MM.1S (cell line): ENCODE results near the gene TARS1.

Experiments used
- DNase-seq: peaks from one replicate; pipeline ENCODE4 v3.0.0-alpha.2; 2015
- H2AFZ ChIP-seq: fragments of 300-600 bp; sonication (generic); 2 replicates; pipeline ENCODE4 v1.6.0; 2016; ENCODE audit warnings: antibody characterized with exemption, low read length
- H3F3A ChIP-seq: fragments of 300-600 bp; sonication (generic); 2 replicates; pipeline ENCODE4 v1.6.1; 2016; ENCODE audit warnings: mild to moderate bottlenecking, antibody characterized with exemption, low read length, moderate library complexity, mixed read lengths; ENCODE audit not compliant: insufficient read depth
- H3K27ac ChIP-seq: fragments of 300-600 bp; sonication (generic); 2 replicates; pipeline ENCODE4 v1.5.1; 2016; ENCODE audit warnings: mild to moderate bottlenecking, low read length
- H3K27me3 ChIP-seq: fragments of 300-600 bp; sonication (generic); replicated peaks from 2 replicates; pipeline ENCODE4 v1.6.0; 2016; ENCODE audit warnings: low read length; ENCODE audit not compliant: insufficient read depth
- H3K36me3 ChIP-seq: fragments of 300-600 bp; sonication (generic); replicated peaks from 2 replicates; pipeline ENCODE4 v1.6.1; 2016; ENCODE audit warnings: mild to moderate bottlenecking, low read length, mixed read lengths; ENCODE audit not compliant: insufficient read depth
- H3K4me1 ChIP-seq: fragments of 300-600 bp; sonication (generic); 2 replicates; pipeline ENCODE4 v1.6.1; 2016; ENCODE audit warnings: low read length, mixed read lengths
- H3K4me2 ChIP-seq: fragments of 300-600 bp; sonication (generic); 2 replicates; pipeline ENCODE4 v1.6.0; 2016; ENCODE audit warnings: low read depth, low read length
- H3K4me3 ChIP-seq: fragments of 300-600 bp; sonication (generic); 2 replicates; pipeline ENCODE4 v1.5.1; 2016; ENCODE audit warnings: low read length, mixed read lengths
- H3K79me2 ChIP-seq: fragments of 300-600 bp; sonication (generic); 2 replicates; pipeline ENCODE4 v1.6.1; 2016; ENCODE audit warnings: mixed run types, low read length, mixed read lengths
- H3K9ac ChIP-seq: fragments of 300-600 bp; sonication (generic); 2 replicates; pipeline ENCODE4 v1.6.1; 2016; ENCODE audit warnings: low read length, mixed read lengths
- H3K9me2 ChIP-seq: fragments of 300-600 bp; sonication (generic); replicated peaks from 2 replicates; pipeline ENCODE4 v1.6.1; 2016; ENCODE audit warnings: mild to moderate bottlenecking, low read length, mixed read lengths; ENCODE audit not compliant: insufficient read depth
- H3K9me3 ChIP-seq: fragments of 300-600 bp; sonication (generic); replicated peaks from 2 replicates; pipeline ENCODE4 v1.6.1; 2016; ENCODE audit warnings: mild to moderate bottlenecking, low read length, mixed read lengths; ENCODE audit not compliant: insufficient read depth
- H4K20me1 ChIP-seq: fragments of 300-600 bp; sonication (generic); 2 replicates; pipeline ENCODE4 v1.6.1; 2016; ENCODE audit warnings: mild to moderate bottlenecking, low read length, moderate library complexity, mixed read lengths; ENCODE audit not compliant: insufficient read depth
- CTCF ChIP-seq: fragments of 300-600 bp; sonication (generic); IDR thresholded peaks from 2 replicates; pipeline ENCODE4 v1.5.1; 2016; ENCODE audit warnings: antibody characterized with exemption, low read length, mixed read lengths
- EZH2 ChIP-seq: fragments of 300-600 bp; sonication (generic); optimal IDR thresholded peaks from 2 replicates; pipeline ENCODE3; 2017; ENCODE audit warnings: low read depth, mild to moderate bottlenecking, antibody characterized with exemption, low read length, mixed read lengths
- EZH2phosphoT487 ChIP-seq: fragments of 300-600 bp; sonication (generic); IDR thresholded peaks from 2 replicates; pipeline ENCODE4 v1.6.1; 2018; ENCODE audit warnings: antibody characterized with exemption, low read length

TARS1 gene

GRCh38 chr5:33474931-33475499 is 34.2 kb downstream of the TARS1 start:
- no peak overlapping the region for H3K9ac ChIP-seq
- no peaks in the 10 kb centered on the region for H3K79me2 ChIP-seq
- H3K4me1 ChIP-seq = no peaks in the 10 kb centered on the region
- H3K36me3 ChIP-seq = peaks cover 11% of the 10 kb centered on the region; the same call in 1 of the 2 replicates
- no peaks in the 10 kb centered on the region for H3K9me2 ChIP-seq
- TF ChIP-seq EZH2 (no peak), CTCF (no peak), EZH2phosphoT487 (no peak)
- no peak for DNase-seq
- H3K4me2 ChIP-seq = no peak overlapping the region
- no peaks in the 10 kb centered on the region for H3F3A ChIP-seq
- no peaks in the 10 kb centered on the region for H3K9me3 ChIP-seq
- H3K27ac ChIP-seq = no peak overlapping the region
- no peaks in the 10 kb centered on the region for H4K20me1 ChIP-seq
- H3K4me3 ChIP-seq = no peak overlapping the region
- no peak overlapping the region for H2AFZ ChIP-seq
- H3K27me3 ChIP-seq = no peaks in the 10 kb centered on the region

GRCh38 chr5:33475706-33476105 is 34.9 kb downstream of the TARS1 start:
- H3K27ac ChIP-seq = no peak overlapping the region
- no peaks in the 10 kb centered on the region for H3K9me2 ChIP-seq
- no peak overlapping the region for H2AFZ ChIP-seq
- no peaks in the 10 kb centered on the region for H3K9me3 ChIP-seq
- H3K27me3 ChIP-seq = no peaks in the 10 kb centered on the region
- no peaks in the 10 kb centered on the region for H3F3A ChIP-seq
- H3K9ac ChIP-seq = no peak overlapping the region
- H3K79me2 ChIP-seq = no peaks in the 10 kb centered on the region
- DNase-seq = no peak
- H3K4me3 ChIP-seq = no peak overlapping the region
- peaks cover 7% of the 10 kb centered on the region; the same call in 1 of the 2 replicates for H3K36me3 ChIP-seq
- no peaks in the 10 kb centered on the region for H3K4me1 ChIP-seq
- TF ChIP-seq EZH2phosphoT487 = no peak
- TF ChIP-seq CTCF = no peak
- TF ChIP-seq EZH2 = no peak
- H3K4me2 ChIP-seq = no peak overlapping the region
- no peaks in the 10 kb centered on the region for H4K20me1 ChIP-seq

- H4K20me1 ChIP-seq = no peaks in the 10 kb centered on the region
- no peak overlapping the region for H3K27ac ChIP-seq
- H3K9ac ChIP-seq = no peak overlapping the region
- no peaks in the 10 kb centered on the region for H3K9me3 ChIP-seq
- no peaks in the 10 kb centered on the region for H3K79me2 ChIP-seq
- TF ChIP-seq CTCF (no peak), EZH2phosphoT487 (no peak), EZH2 (no peak)
- H3K4me1 ChIP-seq = no peaks in the 10 kb centered on the region
- H3K4me3 ChIP-seq = no peak overlapping the region
- no peaks in the 10 kb centered on the region for H3K27me3 ChIP-seq
- H3K9me2 ChIP-seq = no peaks in the 10 kb centered on the region
- no peak for DNase-seq
- no peak overlapping the region for H3K4me2 ChIP-seq
- H3K36me3 ChIP-seq = no peaks in the 10 kb centered on the region
- H2AFZ ChIP-seq = no peak overlapping the region
- H3F3A ChIP-seq = no peaks in the 10 kb centered on the region
These were observed 36.2 kb downstream of the TARS1 start for GRCh38 chr5:33476992-33477391.
